ENCODE measurements around the gene SPEM3. TPM values are rescaled to one million over a fixed set of nuclear protein-coding genes. Genes with fewer than 3 reads are reported as not detected.

The SPEM3 gene
- total RNA-seq, 2 experiments from 2014 or later, result not detected

- H3K4me1 Mint-ChIP-seq (ENCODE audit: low read depth), result peaks cover 10% of the 10 kb centered on the region
- intact Hi-C loops (cut with micrococcal nuclease), result no loop called here
- ChIA-PET CTCF (no interaction called here), POLR2A (interaction anchor here (0.7 to 16.3 kb wide), 4 partner anchors 16 to 380 kb away, joined by 3 to 122 read pairs (median 4); partner anchors contain the start of genes POLR2A and ZBTB4)
- TF ChIP-seq, protein P1, sequence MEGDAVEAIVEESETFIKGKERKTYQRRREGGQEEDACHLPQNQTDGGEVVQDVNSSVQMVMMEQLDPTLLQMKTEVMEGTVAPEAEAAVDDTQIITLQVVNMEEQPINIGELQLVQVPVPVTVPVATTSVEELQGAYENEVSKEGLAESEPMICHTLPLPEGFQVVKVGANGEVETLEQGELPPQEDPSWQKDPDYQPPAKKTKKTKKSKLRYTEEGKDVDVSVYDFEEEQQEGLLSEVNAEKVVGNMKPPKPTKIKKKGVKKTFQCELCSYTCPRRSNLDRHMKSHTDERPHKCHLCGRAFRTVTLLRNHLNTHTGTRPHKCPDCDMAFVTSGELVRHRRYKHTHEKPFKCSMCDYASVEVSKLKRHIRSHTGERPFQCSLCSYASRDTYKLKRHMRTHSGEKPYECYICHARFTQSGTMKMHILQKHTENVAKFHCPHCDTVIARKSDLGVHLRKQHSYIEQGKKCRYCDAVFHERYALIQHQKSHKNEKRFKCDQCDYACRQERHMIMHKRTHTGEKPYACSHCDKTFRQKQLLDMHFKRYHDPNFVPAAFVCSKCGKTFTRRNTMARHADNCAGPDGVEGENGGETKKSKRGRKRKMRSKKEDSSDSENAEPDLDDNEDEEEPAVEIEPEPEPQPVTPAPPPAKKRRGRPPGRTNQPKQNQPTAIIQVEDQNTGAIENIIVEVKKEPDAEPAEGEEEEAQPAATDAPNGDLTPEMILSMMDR (IDR thresholded peaks at IDR 0.05), result no peak
- H3K4me3 Mint-ChIP-seq, result no peak overlapping the region
- ATAC-seq, result no peak
- no peaks in the 10 kb centered on the region for H3K9me3 Mint-ChIP-seq
- peaks cover 20% of the 10 kb centered on the region for H3K36me3 Mint-ChIP-seq (ENCODE audit: low read depth)
- peak overlapping the region; percentile 6 for H3K27ac Mint-ChIP-seq
- no peaks in the 10 kb centered on the region for H3K27me3 Mint-ChIP-seq
- DNase-seq, result no peak
Measured at GRCh38 chr17:7460850-7461660, 32.4 kb downstream of the SPEM3 start.

GRCh38 chr17:7462474-7463371 is 34.1 kb downstream of the SPEM3 start:
- intact Hi-C loops (cut with micrococcal nuclease), result no loop called here
- Mint-ChIP-seq H3K36me3 (ENCODE audit: low read depth) (peaks cover 21% of the 10 kb centered on the region), H3K4me1 (ENCODE audit: low read depth) (peaks cover 13% of the 10 kb centered on the region), H3K4me3 (no peak overlapping the region), H3K27ac (no peak overlapping the region), H3K9me3 (no peaks in the 10 kb centered on the region), H3K27me3 (no peaks in the 10 kb centered on the region)
- TF ChIP-seq, protein P1 (IDR thresholded peaks at IDR 0.05), result no peak
- ChIA-PET CTCF (interaction anchor here (0.9 kb wide), 1 partner anchor 98 kb away, joined by 3 read pairs; no protein-coding TSS in a partner anchor), POLR2A (interaction anchor here (0.6 to 16.3 kb wide), 6 partner anchors 8 to 150 kb away, joined by 3 to 122 read pairs (median 6); partner anchors contain the start of genes POLR2A and ZBTB4)
- DNase-seq, result no peak
- no peak for ATAC-seq

GRCh38 chr17:7463372-7463846 is 34.8 kb downstream of the SPEM3 start:
- POLR2A ChIA-PET, result interaction anchor here (0.6 to 16.3 kb wide), 5 partner anchors 9 to 43 kb away, joined by 3 to 122 read pairs (median 9); partner anchors contain the start of genes POLR2A and ZBTB4
- H3K27ac Mint-ChIP-seq, result no peak overlapping the region
- H3K27me3 Mint-ChIP-seq, result no peaks in the 10 kb centered on the region
- TF ChIP-seq, protein P1 (IDR thresholded peaks at IDR 0.05), result no peak
- no peaks in the 10 kb centered on the region for H3K9me3 Mint-ChIP-seq
- intact Hi-C loops (cut with micrococcal nuclease), result no loop called here
- H3K4me1 Mint-ChIP-seq (ENCODE audit: low read depth), result peaks cover 15% of the 10 kb centered on the region
- DNase-seq (no peak), ATAC-seq (no peak)
- CTCF ChIA-PET, result no interaction called here
- peaks cover 20% of the 10 kb centered on the region for H3K36me3 Mint-ChIP-seq (ENCODE audit: low read depth)
- H3K4me3 Mint-ChIP-seq, result no peak overlapping the region

- ChIA-PET CTCF (no interaction called here), POLR2A (interaction anchor here (1.0 to 16.3 kb wide), 3 partner anchors 9 to 20 kb away, joined by 3 to 122 read pairs (median 9); partner anchors contain the start of gene ZBTB4)
- peaks cover 18% of the 10 kb centered on the region for H3K36me3 Mint-ChIP-seq (ENCODE audit: low read depth)
- peaks cover 20% of the 10 kb centered on the region for H3K4me1 Mint-ChIP-seq (ENCODE audit: low read depth)
- TF ChIP-seq, protein P1 (IDR thresholded peaks at IDR 0.05), result no peak
- ATAC-seq (no peak), DNase-seq (no peak)
- H3K9me3 Mint-ChIP-seq, result no peaks in the 10 kb centered on the region
- no peak overlapping the region for H3K27ac Mint-ChIP-seq
- H3K4me3 Mint-ChIP-seq, result no peak overlapping the region
- H3K27me3 Mint-ChIP-seq, result no peaks in the 10 kb centered on the region
- intact Hi-C loops (cut with micrococcal nuclease), result no loop called here
Measured at GRCh38 chr17:7464081-7464480, 35.4 kb downstream of the SPEM3 start.

All from activated CD8-positive, alpha-beta T cell treated with anti-CD3 and anti-CD28 coated beads for 36 hours (primary cell).